Stimulated activated CD4-positive, alpha-beta T cell treated with anti-CD3 and anti-CD28 coated beads, Interleukin-12 subunit alpha, Interleukin-12 subunit beta, amount 100 ng/mL, for 4 hours (primary cell): ENCODE results near the gene PLD1.
"Not testable (repeated sequence)": the region's sequence is repeated elsewhere in the genome, so short reads cannot be mapped to it uniquely, and the experiment has no call there.

Experiments used
- DNase-seq: peaks from one replicate; pipeline ENCODE4 v3.0.0-alpha.2; 2020

Gene PLD1

DNA sequence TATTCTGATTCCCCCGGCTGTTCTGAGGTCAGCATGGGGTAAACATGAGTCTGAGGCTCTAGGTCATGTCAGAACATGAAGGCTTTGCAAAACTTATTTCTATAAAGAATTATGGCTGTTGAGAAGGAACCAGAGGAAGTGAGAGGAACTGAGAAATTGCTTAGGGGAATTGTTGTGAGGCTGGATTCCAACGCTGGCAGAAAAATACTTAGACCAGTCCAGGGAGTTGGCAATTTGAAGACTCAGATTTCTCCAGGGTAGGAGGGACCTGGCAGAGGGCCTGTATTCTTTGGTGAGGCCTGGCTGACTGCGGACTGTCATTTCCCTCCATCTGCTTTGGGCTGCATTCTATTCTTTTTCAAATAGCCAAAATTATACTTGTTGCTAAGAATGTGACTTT lies 155.5 kb downstream of the PLD1 start:
- DNase-seq: no peak

DNA sequence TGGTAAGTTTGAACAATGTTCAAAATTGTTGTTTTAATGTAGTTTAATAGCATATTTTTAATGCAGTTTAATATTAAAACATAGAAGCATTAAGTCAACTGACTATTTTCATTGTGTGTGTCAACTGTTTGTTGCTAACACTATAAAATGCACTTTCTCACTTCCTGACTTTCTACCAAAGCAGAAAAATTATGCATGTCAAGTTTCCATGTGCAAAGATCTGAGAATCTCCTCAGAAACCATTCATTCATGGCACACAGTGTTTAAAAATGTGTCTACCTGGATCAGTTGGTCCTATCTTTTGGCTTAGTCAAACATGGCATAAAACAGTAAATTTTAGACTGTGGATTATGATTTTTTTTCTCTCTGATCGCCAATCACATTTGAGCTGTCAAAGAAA lies 156.0 kb downstream of the PLD1 start:
- DNase-seq: no peak

DNA sequence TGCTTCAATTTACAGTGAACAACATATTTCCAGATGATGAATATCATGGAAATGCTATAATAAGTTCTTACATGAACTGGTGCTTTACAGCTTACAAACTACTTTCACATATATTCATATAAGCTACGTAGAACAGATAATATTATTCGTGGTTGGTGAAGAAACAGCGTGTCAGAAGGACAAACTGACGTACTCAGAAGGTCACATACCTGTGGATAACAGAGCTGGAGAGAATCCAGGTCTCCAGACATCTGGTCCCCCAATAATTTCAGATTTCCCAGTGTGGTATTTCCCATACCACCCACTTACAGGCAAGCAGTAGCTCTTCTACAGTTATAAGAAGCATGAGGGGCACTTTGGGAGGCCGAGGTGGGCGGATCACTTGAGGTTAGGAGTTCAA lies 156.6 kb downstream of the PLD1 start:
- no peak for DNase-seq

DNA sequence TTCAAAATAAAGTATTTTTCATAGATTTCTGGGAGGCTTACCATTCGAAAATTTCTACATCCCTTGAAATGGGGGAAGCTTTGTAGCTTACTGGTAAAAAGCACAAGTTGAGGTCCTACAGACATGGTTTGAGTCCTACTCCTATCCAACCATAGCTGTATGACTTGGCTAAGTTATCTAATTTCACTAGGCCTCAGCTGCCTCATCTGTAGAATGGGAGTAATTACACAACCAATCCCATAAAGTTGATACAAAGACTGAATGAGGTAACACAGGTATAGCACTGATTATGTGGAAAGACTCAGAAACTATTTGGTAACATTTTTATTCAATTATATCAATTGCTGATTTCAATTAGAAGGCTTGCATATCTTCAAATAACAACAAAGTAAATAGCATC lies 157.4 kb downstream of the PLD1 start:
- no peak for DNase-seq

DNA sequence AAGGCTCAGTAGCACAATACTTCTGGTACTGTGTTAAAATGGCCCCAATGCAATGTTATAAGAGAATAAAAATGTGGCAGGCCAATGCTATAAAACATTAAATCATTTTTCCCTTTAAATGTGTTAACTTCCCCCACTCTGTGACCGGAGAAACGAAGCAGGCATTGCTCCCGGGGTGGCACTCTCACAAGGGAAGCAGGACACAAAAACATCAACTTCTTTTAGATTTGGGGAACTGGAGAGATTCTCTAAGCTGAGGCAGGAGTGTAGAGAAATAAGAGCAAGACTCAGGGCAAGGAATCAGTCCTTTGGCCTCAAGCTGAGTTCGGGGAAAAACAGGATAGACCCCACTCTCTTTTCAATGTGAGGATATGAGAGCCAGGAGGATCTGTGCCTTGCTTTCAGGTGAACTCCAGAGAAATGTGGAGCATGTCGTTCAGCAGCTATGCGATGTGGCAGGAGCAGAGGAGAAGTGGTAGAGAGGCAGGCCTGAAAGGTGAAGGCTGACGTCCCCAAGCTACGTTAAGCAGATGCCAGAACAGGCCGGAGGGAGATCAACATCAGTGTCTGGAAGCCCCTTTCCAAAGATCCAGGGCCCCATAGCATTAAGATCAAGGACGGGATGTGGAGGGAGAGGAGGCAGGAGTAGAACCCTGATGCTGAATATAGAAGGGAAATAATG lies 160.2 kb downstream of the PLD1 start:
- DNase-seq: no peak

DNA sequence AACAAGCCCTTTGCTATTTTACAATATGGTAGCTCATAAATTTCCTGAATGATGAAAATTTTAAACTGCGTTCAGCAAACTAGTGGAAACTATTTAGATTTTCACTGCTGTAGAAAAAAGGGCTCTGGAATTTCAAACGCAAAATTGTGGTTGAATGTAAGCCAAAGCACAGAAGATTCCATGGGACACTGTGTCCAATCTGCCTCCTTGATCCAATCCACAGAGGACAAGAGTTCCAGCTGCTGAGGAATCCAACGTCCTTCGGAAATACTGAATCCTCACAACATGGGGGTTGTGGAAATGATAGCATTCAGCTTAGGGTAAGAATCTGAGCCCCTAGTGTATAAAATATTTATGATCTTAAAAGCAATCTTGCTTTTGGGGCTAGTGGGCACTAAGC lies 161.0 kb downstream of the PLD1 start:
- DNase-seq: no peak

DNA sequence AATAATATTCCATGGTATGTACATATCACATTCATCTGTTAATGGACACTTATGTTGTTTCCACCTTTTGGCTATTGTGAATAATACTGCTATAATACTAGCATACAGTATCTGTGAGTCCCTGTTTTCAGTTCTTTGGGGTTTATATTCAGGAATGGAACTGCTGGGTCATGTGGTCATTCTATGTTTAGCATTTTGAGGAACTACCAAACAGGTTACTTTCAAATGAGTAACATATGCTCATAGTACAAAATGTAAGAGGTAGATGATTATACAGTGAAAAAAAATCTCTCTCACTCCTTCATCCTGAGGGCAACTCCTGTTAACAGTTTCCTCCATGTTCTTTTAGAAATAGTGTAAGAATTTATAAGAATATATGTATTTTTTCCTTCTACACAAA lies 162.2 kb downstream of the PLD1 start:
- DNase-seq: no peak

DNA sequence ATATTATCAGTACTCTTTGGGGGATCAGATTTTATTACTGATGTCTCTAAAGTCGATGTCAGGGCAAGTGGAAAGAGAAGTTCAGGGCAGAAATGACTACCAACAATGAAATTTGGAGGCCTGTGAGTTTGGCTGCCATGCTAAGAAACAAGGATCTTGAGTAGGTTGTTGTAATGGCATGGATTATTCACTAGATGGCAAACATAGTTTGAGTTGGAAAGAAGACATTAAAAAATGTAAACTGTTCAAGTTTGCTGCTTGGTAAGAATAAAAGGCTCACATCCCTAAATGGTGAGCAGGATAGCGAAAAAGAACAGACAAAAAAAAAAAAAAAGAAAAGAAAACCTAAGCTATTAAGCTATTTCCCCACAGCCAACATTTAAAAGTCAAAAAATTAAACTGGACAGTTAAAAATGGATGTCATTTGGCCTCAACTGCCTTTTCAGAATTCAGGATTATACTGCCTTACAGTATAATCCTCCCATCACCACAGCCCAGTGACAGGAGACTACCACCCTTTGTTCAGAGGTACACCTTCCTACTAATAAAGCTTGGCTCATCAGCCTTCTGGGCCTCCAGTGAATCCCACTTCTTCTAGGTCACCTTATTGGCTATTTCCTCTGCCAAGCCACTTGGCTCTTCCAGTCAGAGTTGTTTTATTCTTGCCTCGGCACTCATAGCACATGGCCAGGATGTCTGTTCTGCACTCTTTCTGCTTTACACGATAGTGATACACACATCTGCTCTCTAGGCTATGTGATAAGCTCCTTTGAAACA lies 163.7 kb downstream of the PLD1 start:
- no peak for DNase-seq

DNA sequence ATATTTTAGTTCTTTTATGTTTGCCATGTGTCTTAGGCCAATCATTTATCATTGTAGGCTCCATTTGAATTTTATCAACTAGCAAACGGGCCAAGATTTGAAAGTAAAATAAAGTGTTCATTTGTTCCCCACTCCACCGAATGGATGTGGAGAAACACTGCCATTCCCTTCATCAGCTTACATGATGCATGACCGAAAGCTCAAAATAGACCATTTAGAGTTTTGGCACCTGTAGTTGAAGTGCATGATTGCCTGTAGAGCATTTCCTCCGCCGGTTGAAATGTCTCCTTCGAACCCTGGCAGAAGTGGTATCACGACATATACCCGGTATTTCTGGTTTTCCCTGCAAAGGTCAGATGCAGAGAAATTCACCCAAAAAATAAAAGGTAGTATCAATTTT lies 165.6 kb downstream of the PLD1 start:
- no peak for DNase-seq

DNA sequence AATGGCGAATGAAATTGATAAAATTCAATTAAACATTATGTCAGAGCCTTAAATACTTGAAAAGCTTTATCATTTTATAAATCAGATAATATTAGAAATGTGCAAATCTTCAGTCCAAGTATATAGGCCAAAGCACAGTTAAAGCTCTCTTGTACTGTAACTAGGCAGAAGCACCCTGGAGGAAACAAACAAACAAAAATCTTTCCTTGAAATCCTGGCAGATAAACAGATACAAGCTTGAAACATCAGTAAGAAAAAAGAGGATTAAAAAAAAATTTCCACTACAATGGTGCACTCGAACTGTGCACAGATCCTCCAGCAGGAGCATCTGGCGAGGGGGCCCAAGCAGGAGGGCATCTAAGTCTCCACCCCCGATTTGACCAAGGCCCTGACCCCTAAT lies 166.6 kb downstream of the PLD1 start:
- DNase-seq: no peak

DNA sequence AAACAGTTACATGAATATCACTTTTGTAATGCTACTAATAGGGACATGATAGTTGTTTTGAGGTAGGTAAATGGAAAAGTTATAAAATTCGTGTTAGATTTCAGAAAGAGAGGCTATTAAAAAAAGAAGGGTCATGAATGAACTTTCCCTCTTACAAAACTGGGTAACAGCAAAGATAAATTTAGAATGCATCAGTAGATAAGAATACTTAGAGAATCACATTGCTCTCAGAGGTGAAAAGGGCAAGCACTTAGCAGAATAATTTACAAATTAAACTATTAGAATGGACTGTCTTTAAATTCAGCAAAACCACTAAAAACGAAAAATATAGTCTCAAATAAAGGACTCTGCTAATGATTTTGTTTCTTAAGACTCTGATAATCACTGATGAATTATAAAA lies 167.2 kb downstream of the PLD1 start:
- no peak for DNase-seq

DNA sequence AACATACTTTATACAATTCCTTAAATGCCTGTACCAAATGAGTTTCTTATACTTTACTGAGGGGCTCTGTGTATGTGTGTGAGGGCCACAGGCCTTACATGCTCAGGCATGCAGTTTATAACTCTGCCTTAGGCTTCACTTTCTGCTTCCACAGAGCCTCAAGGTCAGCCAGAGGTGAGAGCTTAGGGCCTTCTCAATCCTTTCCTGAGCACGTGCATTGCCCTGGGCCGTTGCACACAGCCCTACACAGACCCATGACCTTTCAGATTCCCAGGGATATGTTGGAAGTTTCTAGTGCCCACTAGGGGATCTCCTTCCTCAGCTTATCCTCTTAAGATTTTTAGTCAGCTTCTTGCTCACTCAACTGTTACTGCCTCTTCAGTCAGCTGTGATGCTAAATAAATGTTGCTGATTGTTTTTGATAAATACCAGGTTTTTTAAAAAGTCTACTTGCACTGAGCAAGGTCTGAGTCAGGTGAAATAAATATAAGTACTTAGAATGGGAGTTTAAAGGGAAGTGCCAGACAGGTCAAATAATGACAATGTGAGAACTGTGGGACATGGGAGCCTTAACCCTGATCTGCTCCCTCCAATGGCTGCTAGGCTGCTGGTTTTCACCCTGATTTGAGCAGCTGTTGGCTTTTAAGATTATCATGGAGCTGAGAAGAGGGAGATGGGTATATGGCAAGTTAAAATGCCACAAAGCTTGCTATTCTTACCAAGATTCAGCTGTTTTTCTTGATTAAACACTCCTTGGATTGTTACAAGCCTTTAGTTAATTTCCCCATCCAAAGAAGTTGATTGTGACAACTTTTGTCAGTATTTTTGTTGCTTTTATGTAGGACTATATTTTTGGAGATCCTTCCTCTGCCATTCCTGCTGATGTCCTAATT lies 169.5 kb downstream of the PLD1 start:
- no peak for DNase-seq

DNA sequence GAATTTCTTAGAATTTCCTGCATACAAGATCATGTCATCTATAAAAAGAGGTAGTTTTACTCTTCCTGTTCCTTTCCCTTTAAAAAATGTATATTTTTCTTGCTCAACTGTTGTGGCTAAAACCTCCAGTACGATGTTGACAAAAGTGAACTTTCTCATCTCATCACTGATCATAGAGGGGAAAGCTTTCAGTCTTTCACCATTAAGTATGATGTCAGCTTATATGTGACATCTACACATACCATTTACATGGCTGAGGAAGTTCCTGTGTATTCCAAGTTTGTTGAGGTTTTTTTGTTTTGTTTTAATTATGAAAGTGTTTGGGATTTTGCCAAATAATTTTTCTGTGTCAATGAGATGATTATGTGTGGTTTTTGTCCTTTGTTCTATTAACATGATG lies 173.6 kb downstream of the PLD1 start:
- DNase-seq: no peak

DNA sequence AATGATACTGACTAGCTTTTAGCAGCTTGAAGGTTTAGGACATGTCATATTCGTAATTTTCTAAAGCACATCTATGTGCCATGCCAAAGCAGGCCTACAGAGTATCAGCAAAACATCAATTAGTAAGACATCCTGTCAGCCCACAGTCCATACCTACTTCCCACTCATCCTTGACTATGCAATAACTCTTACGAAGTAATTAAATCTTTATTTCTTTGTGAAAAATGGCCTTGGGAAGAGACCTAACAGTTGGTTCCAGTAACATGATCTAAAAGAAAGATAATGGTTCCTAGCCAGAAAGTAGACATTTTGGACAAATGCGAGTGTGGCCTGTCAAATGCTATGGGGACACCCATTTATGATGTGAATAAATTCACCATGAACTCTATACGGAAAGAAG lies 177.5 kb downstream of the PLD1 start:
- DNase-seq: no peak

DNA sequence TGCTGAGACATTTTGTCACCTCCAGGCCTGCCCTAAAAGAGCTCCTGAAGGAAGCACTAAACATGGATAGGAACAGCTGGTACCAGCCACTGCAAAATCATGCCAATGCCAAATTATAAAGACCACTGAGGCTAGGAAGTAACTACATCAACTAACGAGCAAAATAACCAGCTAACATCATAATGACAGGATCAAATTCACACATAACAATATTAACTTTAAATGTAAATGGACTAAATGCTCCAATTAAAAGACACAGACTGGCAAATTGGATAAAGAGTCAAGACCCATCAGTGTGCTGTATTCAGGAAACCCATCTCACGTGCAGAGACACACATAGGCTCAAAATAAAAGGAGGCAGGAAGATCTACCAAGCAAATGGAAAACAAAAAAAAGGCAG lies 183.5 kb downstream of the PLD1 start:
- DNase-seq: not testable (repeated sequence)

DNA sequence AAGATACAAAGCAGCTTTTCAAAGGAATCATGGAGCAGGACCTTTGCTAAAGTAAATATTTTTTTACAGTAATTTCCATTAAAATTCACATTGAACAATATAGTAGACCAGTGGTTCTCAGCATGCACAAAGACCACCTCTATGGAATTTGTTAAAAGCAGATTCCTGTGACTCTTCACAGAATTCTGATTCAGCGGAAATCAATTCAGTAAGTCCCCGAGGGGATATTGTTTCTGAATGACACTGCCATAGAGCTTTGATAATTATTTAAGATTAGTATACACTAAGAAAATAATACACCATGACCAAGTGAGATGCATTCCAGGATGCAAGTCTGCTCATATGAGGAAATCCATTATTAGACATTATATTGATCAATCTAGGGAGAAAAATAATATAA lies 188.2 kb downstream of the PLD1 start:
- no peak for DNase-seq

DNA sequence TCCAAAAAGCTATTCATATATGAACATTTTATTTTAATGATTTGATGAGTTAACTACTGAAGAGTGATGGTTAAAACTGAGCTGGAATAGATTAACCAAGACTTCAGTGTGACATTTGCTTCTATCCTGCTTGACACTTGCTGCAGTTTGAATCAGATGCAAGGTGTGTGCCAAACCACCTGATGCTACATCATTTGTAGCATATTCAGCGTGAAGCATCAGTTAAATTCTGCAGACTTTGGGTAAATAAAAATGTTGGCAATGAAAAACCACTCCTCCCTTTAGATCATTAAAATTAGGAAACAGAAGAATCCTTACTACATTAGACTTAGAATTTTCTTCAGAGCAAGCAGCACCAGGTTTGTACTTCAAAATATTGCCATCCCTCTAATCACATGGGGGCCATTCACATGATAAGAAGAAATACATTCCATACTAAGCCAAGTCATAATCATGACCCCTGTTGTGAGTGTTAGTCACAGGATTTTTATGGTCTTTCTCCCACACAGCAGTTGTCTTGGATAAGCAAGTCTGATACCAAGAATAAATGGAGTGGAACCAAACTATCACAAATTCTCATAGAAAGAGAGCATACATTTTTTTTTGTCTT lies 189.4 kb downstream of the PLD1 start:
- no peak for DNase-seq

DNA sequence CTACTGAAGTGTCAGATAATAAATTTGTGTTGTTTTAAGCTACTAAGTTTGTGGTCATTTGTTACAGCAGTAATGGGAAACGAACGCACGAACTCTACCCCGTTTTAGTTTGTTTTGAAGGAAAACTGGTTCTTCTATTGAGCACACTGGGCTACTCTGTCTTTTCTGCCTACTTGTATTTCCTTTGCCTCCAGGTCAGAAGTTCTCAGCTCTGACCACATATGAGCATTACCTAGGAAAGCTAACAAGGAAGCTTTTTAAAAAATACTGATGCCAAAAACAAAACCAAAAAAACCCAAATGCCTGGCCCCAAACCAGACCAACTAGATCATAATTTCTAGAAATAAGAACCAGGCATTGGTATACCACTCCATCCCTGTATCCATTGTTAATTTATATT lies 193.5 kb downstream of the PLD1 start:
- no peak for DNase-seq

DNA sequence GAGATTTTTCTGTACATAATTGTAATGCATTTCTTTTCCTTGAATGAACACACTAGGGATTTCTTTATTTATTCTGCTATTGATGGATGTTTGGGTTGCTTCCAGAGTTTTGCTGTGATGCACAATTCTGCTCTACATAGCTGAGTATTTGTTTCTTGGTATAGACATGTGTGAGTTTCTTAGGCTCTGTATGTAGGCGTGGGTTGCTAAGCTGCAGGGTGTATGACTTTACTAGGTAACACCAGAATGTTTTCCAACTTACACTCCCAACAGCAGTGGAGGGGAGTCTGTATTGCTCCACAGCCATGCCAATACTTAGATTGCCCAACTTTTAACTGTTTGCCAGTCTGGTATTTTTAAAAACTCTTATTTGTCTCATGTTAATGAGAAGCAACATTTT lies 194.6 kb downstream of the PLD1 start:
- no peak for DNase-seq

DNA sequence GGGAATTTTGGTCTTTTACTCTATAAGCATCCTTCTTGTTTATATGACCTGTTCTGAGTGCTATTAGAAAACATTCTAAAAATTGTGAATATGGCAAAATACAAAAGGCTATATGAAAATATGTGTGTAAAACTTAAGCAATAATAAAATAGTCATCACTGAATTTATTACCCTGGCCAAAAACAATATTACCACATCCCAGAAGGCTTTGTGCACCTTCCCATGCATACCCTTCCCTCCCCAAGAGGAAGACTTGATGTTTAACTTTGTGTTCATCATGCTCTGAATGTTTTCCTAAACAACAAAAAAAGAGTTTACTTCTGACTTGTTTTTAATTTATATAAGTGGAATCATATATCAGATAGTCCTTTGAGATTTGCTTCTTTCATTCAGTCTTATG lies 195.0 kb downstream of the PLD1 start:
- no peak for DNase-seq

DNA sequence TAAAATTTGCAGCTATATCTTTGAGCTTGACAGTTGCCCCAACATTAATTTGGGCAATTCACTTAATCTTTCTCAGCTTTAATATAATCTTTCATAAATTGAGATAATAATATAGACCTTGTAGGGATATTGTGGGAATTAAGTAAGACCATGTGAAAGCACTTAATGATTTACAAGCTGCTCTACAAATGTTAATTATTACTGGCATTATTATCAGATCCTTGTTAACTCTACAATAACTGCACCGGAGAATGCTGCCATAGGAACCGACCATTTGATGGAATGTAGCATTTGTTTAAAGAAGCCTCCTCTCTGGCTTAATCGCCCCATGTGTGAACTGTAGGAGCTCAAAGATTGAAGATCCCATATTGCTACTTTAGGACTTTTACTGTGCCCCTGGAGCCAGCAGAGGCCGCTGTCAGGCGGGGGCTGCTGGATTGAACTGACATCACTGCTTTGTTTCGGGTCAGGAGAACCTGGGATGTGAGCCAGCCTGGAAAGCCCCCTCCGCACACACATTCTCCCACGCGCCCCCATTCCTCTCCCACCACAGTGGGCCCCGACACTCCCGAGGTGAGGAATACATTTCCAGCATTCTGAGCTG lies 195.9 kb downstream of the PLD1 start:
- DNase-seq: no peak

DNA sequence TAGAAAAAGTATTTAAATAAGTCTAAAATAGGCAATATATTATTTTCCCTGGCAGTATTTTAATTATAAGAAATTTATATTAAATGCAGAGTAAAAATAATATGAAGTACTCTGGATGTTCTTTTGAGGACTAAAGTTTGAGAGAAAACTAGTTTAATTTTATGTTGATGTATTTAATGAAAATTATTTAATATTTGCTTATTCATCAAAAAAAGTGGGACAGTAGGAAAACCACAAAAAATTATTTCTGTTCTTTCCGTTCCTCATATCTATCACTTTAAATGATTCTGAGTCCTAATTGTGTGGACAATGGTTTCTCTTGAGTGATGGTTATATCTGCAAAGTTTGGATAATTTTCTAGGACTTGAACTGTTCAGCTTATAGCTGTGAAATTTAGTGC lies 202.8 kb downstream of the PLD1 start:
- DNase-seq: no peak

DNA sequence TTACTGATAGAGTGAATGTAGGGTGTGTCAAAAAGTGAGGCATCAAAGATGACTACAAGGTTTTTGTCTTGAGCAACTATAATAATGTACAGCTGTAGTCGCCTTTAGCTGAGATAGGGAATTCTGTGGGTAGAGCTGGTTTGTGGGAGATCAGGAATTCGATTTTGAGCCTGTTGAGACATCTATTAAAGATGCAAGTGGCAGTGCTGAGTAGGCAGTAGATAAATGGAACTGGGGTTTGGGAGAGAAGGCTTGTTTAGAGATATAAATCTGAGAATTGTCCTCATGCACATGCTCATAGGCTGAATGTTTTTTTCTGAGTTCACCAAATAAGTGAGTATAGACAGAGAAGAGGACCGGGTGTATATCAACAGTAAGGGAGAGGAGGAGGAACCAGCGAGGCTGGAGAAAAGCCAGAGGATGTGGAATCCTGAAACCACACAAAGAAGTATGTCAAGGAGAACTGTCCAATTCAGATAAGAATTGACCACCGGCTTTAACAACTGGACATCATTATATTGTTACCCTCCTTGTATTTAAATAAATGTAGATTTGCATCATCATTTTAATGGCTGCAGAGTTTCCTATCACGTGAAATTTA lies 204.0 kb downstream of the PLD1 start:
- no peak for DNase-seq
